Tibial nerve (tissue), 4 donors: ENCODE data around the gene TMEM43.

ENCODE experiments used
- EP300 ChIP-seq, 2 donors: sonication (generic); formaldehyde crosslinking; IDR thresholded peaks; one replicate each; pipeline ENCODE4 v1.6.1; 2017; ENCODE audit warnings: antibody characterized with exemption in 2 of 2, mild to moderate bottlenecking in 1 of 2
- POLR2A ChIP-seq, 2 donors: fragments of 450-650 bp; IDR thresholded peaks; one replicate each; pipeline ENCODE4 v1.6.1; 2017; ENCODE audit warnings: antibody characterized with exemption in 2 of 2, mild to moderate bottlenecking in 2 of 2, moderate library complexity in 2 of 2
- TF ChIP-seq, protein P1 (sequence below), 5 experiments: fragments of 200-600 bp in 3 of 5; fragments of 450-650 bp in 2 of 5; sonication (generic) in 3 of 5; IDR thresholded peaks; one replicate each; pipeline ENCODE4 v1.5.1; 2016 to 2019; ENCODE audit warnings: antibody characterized with exemption in 5 of 5, mild to moderate bottlenecking in 3 of 5, moderate library complexity in 2 of 5

DNA sequence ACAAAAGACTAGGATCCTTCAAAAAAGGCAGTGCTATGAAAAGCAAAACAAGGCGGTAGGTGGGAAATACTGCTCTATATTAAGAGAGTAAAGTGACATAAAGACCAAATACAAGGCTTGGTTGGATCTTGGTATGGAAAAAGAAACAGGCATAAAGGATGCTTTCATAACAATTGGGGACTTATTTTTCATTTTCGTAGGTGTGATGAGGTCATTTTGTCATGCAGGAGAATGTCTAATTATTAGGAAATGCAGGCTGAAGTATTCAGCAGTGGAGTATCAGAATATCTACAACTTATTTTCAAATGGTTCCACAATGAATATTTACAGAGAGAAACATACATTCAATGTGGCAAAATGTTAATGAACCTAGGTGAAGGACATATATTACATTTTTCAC lies 44.6 kb downstream of the TMEM43 start:
- TF ChIP-seq EP300 (IDR thresholded peaks at IDR 0.05) = no peak
- TF ChIP-seq POLR2A (IDR thresholded peaks at IDR 0.05) = no peak
- TF ChIP-seq, protein P1, sequence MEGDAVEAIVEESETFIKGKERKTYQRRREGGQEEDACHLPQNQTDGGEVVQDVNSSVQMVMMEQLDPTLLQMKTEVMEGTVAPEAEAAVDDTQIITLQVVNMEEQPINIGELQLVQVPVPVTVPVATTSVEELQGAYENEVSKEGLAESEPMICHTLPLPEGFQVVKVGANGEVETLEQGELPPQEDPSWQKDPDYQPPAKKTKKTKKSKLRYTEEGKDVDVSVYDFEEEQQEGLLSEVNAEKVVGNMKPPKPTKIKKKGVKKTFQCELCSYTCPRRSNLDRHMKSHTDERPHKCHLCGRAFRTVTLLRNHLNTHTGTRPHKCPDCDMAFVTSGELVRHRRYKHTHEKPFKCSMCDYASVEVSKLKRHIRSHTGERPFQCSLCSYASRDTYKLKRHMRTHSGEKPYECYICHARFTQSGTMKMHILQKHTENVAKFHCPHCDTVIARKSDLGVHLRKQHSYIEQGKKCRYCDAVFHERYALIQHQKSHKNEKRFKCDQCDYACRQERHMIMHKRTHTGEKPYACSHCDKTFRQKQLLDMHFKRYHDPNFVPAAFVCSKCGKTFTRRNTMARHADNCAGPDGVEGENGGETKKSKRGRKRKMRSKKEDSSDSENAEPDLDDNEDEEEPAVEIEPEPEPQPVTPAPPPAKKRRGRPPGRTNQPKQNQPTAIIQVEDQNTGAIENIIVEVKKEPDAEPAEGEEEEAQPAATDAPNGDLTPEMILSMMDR (IDR thresholded peaks at IDR 0.05) = no peak
